Stimulated activated naive B cell treated with anti-CD40 and anti-IgM and Interleukin-4, amounts not matched to agents 10 μg/mL and 1 μg/mL and 100 μg/mL, for 72 hours (primary cell): ENCODE results near the gene SLAIN2.
A peak's percentile ranks its signal among the peaks of the same experiment; 100 is the strongest.
"Not testable (repeated sequence)": the region's sequence is repeated elsewhere in the genome, so short reads cannot be mapped to it uniquely, and the experiment has no call there.

ENCODE experiments used
- ATAC-seq, 2 donors: fragments of 150-1000 bp; cut with Tn5 transposase; replicated peaks; 2 replicates each; pipeline ENCODE4 v1.10.0; 2021; ENCODE audit warnings: moderate library complexity in 1 of 2
- DNase-seq: peaks from one replicate; pipeline ENCODE4 v3.0.0; 2021
- H3K27ac Mint-ChIP-seq: one replicate; pipeline ENCODE4 v1.8.0; 2022; ENCODE audit warnings: mild to moderate bottlenecking, mixed read lengths
- H3K27me3 Mint-ChIP-seq, 2 donors: one replicate each; pipeline ENCODE4 v1.8.0; 2022; ENCODE audit warnings: mixed read lengths in 2 of 2
- H3K36me3 Mint-ChIP-seq, 2 donors: one replicate each; pipeline ENCODE4 v1.8.0; 2022; ENCODE audit warnings: mixed read lengths in 2 of 2, mild to moderate bottlenecking in 1 of 2
- H3K4me1 Mint-ChIP-seq, 2 donors: one replicate each; pipeline ENCODE4 v1.8.0; 2022; ENCODE audit warnings: mixed read lengths in 2 of 2, mild to moderate bottlenecking in 1 of 2
- H3K4me3 Mint-ChIP-seq, 2 donors: one replicate each; pipeline ENCODE4 v1.8.0; 2022; ENCODE audit warnings: mild to moderate bottlenecking in 2 of 2, mixed read lengths in 2 of 2, moderate library complexity in 1 of 2
- H3K9me3 Mint-ChIP-seq, 2 donors: one replicate each; pipeline ENCODE4 v1.8.0; 2022; ENCODE audit warnings: mixed read lengths in 2 of 2, mild to moderate bottlenecking in 1 of 2

SLAIN2 gene

DNA sequence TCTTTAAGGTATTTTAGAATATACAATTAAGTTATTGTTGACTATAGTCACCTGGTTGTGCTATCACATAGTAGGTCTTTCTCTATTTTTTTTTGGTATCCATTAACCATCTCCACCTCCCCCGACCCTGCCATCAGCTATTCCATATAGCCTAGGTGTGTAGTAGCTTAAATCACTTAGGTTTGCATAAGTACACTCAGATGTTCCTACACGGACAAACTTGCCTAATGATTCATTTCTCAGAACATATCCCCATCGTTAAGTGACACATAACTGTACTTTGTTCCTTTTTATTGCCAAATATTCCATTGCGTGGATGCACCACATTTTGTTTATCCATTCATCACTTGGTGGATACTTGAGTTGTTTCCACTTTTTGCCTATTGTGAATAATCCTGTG is 67.9 kb downstream of the SLAIN2 start:
- H3K9me3 Mint-ChIP-seq = no peaks in the 10 kb centered on the region
- ATAC-seq (no peak), DNase-seq (no peak)
- H3K4me3 Mint-ChIP-seq = no peak overlapping the region
- peaks cover 37 to 45% of the 10 kb centered on the region in 2 donors for H3K36me3 Mint-ChIP-seq
- no peak overlapping the region for H3K27ac Mint-ChIP-seq
- peaks cover 7 to 9% of the 10 kb centered on the region in 2 donors for H3K4me1 Mint-ChIP-seq
- no peaks in the 10 kb centered on the region for H3K27me3 Mint-ChIP-seq

GRCh38 chr4:48410812-48411211 is 69.5 kb downstream of the SLAIN2 start:
- no peak for ATAC-seq
- H3K4me1 Mint-ChIP-seq = peaks cover 0 to 5% of the 10 kb centered on the region in 2 donors
- H3K27ac Mint-ChIP-seq = no peak overlapping the region
- H3K4me3 Mint-ChIP-seq = no peak overlapping the region
- no peaks in the 10 kb centered on the region for H3K27me3 Mint-ChIP-seq
- no peak for DNase-seq
- H3K36me3 Mint-ChIP-seq = peaks cover 33 to 39% of the 10 kb centered on the region in 2 donors
- H3K9me3 Mint-ChIP-seq = no peaks in the 10 kb centered on the region

GRCh38 chr4:48420144-48420543 is 78.8 kb downstream of the SLAIN2 start:
- no peak overlapping the region for H3K27ac Mint-ChIP-seq
- ATAC-seq = no peak
- DNase-seq = no peak
- no peaks in the 10 kb centered on the region for H3K27me3 Mint-ChIP-seq
- peaks cover 0 to 2% of the 10 kb centered on the region in 2 donors for H3K9me3 Mint-ChIP-seq
- no peak overlapping the region for H3K4me3 Mint-ChIP-seq
- H3K36me3 Mint-ChIP-seq = peaks cover 28 to 37% of the 10 kb centered on the region in 2 donors
- H3K4me1 Mint-ChIP-seq = peaks cover 0 to 6% of the 10 kb centered on the region in 2 donors

DNA sequence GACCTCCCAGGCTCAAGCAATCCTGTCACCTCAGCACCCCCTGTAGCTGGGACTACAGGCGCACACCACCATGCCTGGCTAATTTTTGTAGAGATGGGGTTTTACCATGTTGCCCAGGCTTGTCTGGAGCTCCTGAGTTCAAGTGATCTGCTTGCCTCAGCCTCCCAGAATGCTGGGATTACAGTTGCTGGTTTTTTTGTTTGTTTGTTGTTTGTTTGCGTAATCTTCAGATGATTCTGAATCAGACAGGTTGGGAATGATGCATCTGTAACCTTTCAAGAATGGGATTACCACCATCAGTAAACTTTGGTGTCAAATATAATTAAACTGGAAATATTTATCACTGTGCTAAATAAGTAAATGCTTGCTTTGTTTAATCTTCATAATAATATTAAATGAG is 79.8 kb downstream of the SLAIN2 start:
- peaks cover 0 to 2% of the 10 kb centered on the region in 2 donors for H3K9me3 Mint-ChIP-seq
- H3K27me3 Mint-ChIP-seq = no peaks in the 10 kb centered on the region
- peaks cover 0 to 6% of the 10 kb centered on the region in 2 donors for H3K4me1 Mint-ChIP-seq
- no peak overlapping the region for H3K27ac Mint-ChIP-seq
- peaks cover 28 to 37% of the 10 kb centered on the region in 2 donors for H3K36me3 Mint-ChIP-seq
- ATAC-seq (no peak), DNase-seq (no peak)
- H3K4me3 Mint-ChIP-seq = no peak overlapping the region

DNA sequence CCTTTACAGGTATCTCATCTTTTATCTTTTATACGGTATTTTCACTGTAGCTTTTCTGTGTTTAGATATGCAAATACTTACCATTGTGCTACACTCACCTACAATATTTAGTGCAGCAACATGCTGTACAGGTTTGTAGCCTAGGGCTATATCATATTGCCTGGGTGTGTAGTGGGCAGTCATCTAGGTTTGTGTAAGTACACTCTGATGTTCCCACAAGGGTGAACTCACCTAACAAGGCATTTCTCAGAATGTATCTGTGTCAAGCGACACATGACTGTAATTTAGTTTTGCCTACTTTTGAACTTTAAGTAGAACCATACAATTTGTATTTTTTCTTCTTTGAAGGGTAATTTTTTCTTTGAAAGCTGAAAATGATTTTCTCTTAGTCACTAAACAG is 87.6 kb downstream of the SLAIN2 start:
- ATAC-seq = no peak
- no peaks in the 10 kb centered on the region for H3K9me3 Mint-ChIP-seq
- H3K4me3 Mint-ChIP-seq = no peak overlapping the region
- no peaks in the 10 kb centered on the region for H3K27me3 Mint-ChIP-seq
- no peak for DNase-seq
- no peak overlapping the region for H3K27ac Mint-ChIP-seq
- H3K4me1 Mint-ChIP-seq = peaks cover 10 to 21% of the 10 kb centered on the region in 2 donors
- peaks cover 6 to 14% of the 10 kb centered on the region in 2 donors for H3K36me3 Mint-ChIP-seq

GRCh38 chr4:48429709-48430474 is 88.6 kb downstream of the SLAIN2 start:
- H3K4me1 Mint-ChIP-seq = peaks cover 10 to 21% of the 10 kb centered on the region in 2 donors
- H3K27ac Mint-ChIP-seq = peak overlapping the region; percentile 59
- peaks cover 6 to 14% of the 10 kb centered on the region in 2 donors for H3K36me3 Mint-ChIP-seq
- H3K27me3 Mint-ChIP-seq = no peaks in the 10 kb centered on the region
- DNase-seq (no peak), ATAC-seq (peak in 1 of 2 donors; percentile 18)
- no peak overlapping the region for H3K4me3 Mint-ChIP-seq
- H3K9me3 Mint-ChIP-seq = no peaks in the 10 kb centered on the region

GRCh38 chr4:48431401-48431800 is 90.1 kb downstream of the SLAIN2 start:
- Mint-ChIP-seq H3K36me3 (peaks cover 6 to 14% of the 10 kb centered on the region in 2 donors), H3K27ac (peak overlapping the region; percentile 6), H3K4me3 (no peak overlapping the region), H3K4me1 (peaks cover 10 to 21% of the 10 kb centered on the region in 2 donors), H3K27me3 (no peaks in the 10 kb centered on the region), H3K9me3 (no peaks in the 10 kb centered on the region)
- DNase-seq = no peak
- no peak for ATAC-seq

- H3K27me3 Mint-ChIP-seq = no peaks in the 10 kb centered on the region
- no peak overlapping the region for H3K4me3 Mint-ChIP-seq
- no peak overlapping the region for H3K27ac Mint-ChIP-seq
- H3K36me3 Mint-ChIP-seq = peaks cover 6 to 13% of the 10 kb centered on the region in 2 donors
- peaks cover 10 to 21% of the 10 kb centered on the region in 2 donors for H3K4me1 Mint-ChIP-seq
- DNase-seq (no peak), ATAC-seq (no peak)
- H3K9me3 Mint-ChIP-seq = no peaks in the 10 kb centered on the region
Measured at GRCh38 chr4:48432017-48432416, 90.7 kb downstream of the SLAIN2 start.

GRCh38 chr4:48436318-48436717 is 95.0 kb downstream of the SLAIN2 start:
- no peak for ATAC-seq
- peaks cover 4% of the 10 kb centered on the region in 2 donors for H3K9me3 Mint-ChIP-seq
- peaks cover 6 to 13% of the 10 kb centered on the region in 2 donors for H3K4me1 Mint-ChIP-seq
- H3K4me3 Mint-ChIP-seq = no peak overlapping the region
- H3K36me3 Mint-ChIP-seq = peaks cover 2 to 4% of the 10 kb centered on the region in 2 donors
- no peaks in the 10 kb centered on the region for H3K27me3 Mint-ChIP-seq
- DNase-seq = no peak
- no peak overlapping the region for H3K27ac Mint-ChIP-seq

GRCh38 chr4:48439988-48440387 is 98.7 kb downstream of the SLAIN2 start:
- H3K9me3 Mint-ChIP-seq = peaks cover 4% of the 10 kb centered on the region in 2 donors

GRCh38 chr4:48440914-48441313 is 99.6 kb downstream of the SLAIN2 start:
- not testable (repeated sequence) for H3K27me3 Mint-ChIP-seq, H3K4me3 Mint-ChIP-seq, H3K36me3 Mint-ChIP-seq, H3K9me3 Mint-ChIP-seq, H3K4me1 Mint-ChIP-seq, DNase-seq
- peak; percentile 33 to 47 for ATAC-seq
- peak overlapping the region; percentile 11 for H3K27ac Mint-ChIP-seq

More at GRCh38 chr4:48439988-48440387, 98.7 kb downstream of the SLAIN2 start:
- peaks cover 2 to 4% of the 10 kb centered on the region in 2 donors for H3K36me3 Mint-ChIP-seq
- H3K27me3 Mint-ChIP-seq = no peaks in the 10 kb centered on the region
- peaks cover 3 to 5% of the 10 kb centered on the region in 2 donors for H3K4me1 Mint-ChIP-seq
- no peak for DNase-seq
- H3K27ac Mint-ChIP-seq = no peak overlapping the region
- ATAC-seq = no peak
- H3K4me3 Mint-ChIP-seq = no peak overlapping the region

DNA sequence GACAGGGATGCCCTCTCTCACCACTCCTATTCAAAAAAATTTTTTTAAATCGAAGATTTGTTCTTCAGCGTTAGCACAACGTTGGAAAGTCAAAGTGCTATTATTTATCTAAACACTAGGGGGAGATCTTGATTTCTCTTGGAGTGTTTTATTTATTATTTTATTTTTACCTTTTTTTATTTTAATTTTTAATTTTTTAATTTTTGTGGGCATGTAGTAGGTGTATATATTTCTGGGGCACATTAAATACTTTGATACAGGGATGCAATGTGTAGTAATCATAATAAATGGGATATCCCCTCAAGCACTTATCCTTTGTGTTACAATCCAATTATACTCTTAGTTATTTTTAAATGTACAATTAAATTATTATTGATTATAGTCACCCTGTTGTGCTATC is 104.4 kb downstream of the SLAIN2 start:
- peaks cover 0 to 3% of the 10 kb centered on the region in 2 donors for H3K4me1 Mint-ChIP-seq
- no peak overlapping the region for H3K4me3 Mint-ChIP-seq
- H3K27ac Mint-ChIP-seq = no peak overlapping the region
- ATAC-seq (no peak), DNase-seq (no peak)
- peaks cover 2 to 4% of the 10 kb centered on the region in 2 donors for H3K36me3 Mint-ChIP-seq
- no peaks in the 10 kb centered on the region for H3K27me3 Mint-ChIP-seq
- peaks cover 3 to 4% of the 10 kb centered on the region in 2 donors for H3K9me3 Mint-ChIP-seq

GRCh38 chr4:48446642-48447041 is 105.3 kb downstream of the SLAIN2 start:
- no peaks in the 10 kb centered on the region for H3K9me3 Mint-ChIP-seq
- H3K27ac Mint-ChIP-seq = no peak overlapping the region
- no peak for ATAC-seq
- DNase-seq = no peak
- H3K27me3 Mint-ChIP-seq = no peaks in the 10 kb centered on the region
- no peaks in the 10 kb centered on the region for H3K36me3 Mint-ChIP-seq
- H3K4me3 Mint-ChIP-seq = no peak overlapping the region
- H3K4me1 Mint-ChIP-seq = no peaks in the 10 kb centered on the region

DNA sequence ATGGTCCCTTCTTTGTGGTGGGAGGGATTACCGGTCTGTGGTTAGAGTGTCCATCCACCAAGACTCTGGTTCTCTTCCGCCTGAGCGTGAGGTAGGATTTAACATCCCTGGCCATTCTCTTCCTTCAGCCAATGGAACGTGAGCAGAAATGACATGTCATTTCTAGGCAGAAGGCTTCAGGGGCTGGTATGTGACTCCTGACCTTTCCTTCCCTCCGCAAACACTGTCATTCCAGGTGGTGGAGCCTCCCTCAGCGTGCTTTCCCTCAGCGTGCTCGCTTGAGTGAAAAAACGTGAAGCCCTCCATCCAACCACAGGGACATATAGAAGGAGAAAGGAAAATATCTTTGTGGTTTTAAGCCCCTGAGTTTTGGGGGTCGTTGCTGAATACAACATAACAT is 107.8 kb downstream of the SLAIN2 start:
- no peak overlapping the region for H3K4me3 Mint-ChIP-seq
- DNase-seq (no peak), ATAC-seq (no peak)
- H3K9me3 Mint-ChIP-seq = no peaks in the 10 kb centered on the region
- H3K27ac Mint-ChIP-seq = no peak overlapping the region
- H3K36me3 Mint-ChIP-seq = no peaks in the 10 kb centered on the region
- H3K27me3 Mint-ChIP-seq = no peaks in the 10 kb centered on the region
- H3K4me1 Mint-ChIP-seq = no peaks in the 10 kb centered on the region

DNA sequence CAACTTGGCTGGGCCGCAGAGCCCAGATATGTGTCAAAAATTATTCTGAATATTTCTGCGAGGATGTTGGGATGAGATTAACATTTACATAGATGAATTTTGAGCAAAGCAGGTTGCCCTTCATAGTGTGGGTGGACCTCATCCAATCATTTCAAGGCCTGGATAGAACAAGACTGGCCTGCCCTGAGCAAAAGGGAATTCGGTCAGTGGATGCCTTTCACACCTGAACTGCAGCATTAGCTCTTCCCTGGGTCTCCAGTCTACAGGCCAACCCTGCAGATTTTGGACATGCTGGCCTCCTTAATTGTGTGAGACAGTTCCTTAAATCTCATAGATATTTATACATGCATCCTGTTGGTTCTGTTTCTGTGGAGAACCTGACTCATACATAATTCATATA is 109.4 kb downstream of the SLAIN2 start:
- DNase-seq (no peak), ATAC-seq (no peak)
- Mint-ChIP-seq H3K36me3 (no peaks in the 10 kb centered on the region), H3K27ac (no peak overlapping the region), H3K9me3 (no peaks in the 10 kb centered on the region), H3K27me3 (no peaks in the 10 kb centered on the region), H3K4me3 (no peak overlapping the region), H3K4me1 (no peaks in the 10 kb centered on the region)
